ENCODE data around the gene UQCC2.

The UQCC2 gene

GRCh38 chr6:33727126-33727525 lies 15.6 kb upstream of the UQCC2 start:
- no peak overlapping the region for H3K4me3 ChIP-seq (replicated peaks in 1 of 2; ENCODE audit: low read depth in 2 of 2, low read length in 2 of 2)
- DNase-seq (ENCODE audit: low read depth in 2 of 2), result no peak
- TF ChIP-seq CTCF (IDR thresholded peaks at IDR 0.05; ENCODE audit: low read depth, low read length), result no peak

- no peak for DNase-seq (ENCODE audit: low read depth in 2 of 2)
- no peak for TF ChIP-seq CTCF (IDR thresholded peaks at IDR 0.05; ENCODE audit: low read depth, low read length)
- H3K4me3 ChIP-seq (replicated peaks in 1 of 2; ENCODE audit: low read depth in 2 of 2, low read length in 2 of 2), result no peak overlapping the region
Measured at GRCh38 chr6:33726696-33727095, 15.2 kb upstream of the UQCC2 start.

GRCh38 chr6:33725891-33726673 lies 14.6 kb upstream of the UQCC2 start:
- H3K4me3 ChIP-seq (replicated peaks in 1 of 2; ENCODE audit: low read depth in 2 of 2, low read length in 2 of 2), result no peak overlapping the region
- no peak for TF ChIP-seq CTCF (IDR thresholded peaks at IDR 0.05; ENCODE audit: low read depth, low read length)
- DNase-seq (ENCODE audit: low read depth in 2 of 2), result no peak

- no peak for TF ChIP-seq CTCF (IDR thresholded peaks at IDR 0.05; ENCODE audit: low read depth, low read length)
- DNase-seq (ENCODE audit: low read depth in 2 of 2), result no peak
- H3K4me3 ChIP-seq (replicated peaks in 1 of 2; ENCODE audit: low read depth in 2 of 2, low read length in 2 of 2), result no peak overlapping the region
Measured at GRCh38 chr6:33725222-33725621, 13.7 kb upstream of the UQCC2 start.

GRCh38 chr6:33724102-33725023 lies 12.9 kb upstream of the UQCC2 start:
- H3K4me3 ChIP-seq (replicated peaks in 1 of 2; ENCODE audit: low read depth in 2 of 2, low read length in 2 of 2), result no peak overlapping the region

More at GRCh38 chr6:33724102-33725023, 12.9 kb upstream of the UQCC2 start:
- DNase-seq (ENCODE audit: low read depth in 2 of 2), result no peak
- TF ChIP-seq CTCF (IDR thresholded peaks at IDR 0.05; ENCODE audit: low read depth, low read length), result no peak

All from cardiac fibroblast (primary cell).